ENCODE results near the gene RASGRF2.

Gene RASGRF2

GRCh38 chr5:81134566-81134965 lies 174.4 kb downstream of the RASGRF2 start:
- no peaks in the 10 kb centered on the region for H3K79me2 ChIP-seq (ENCODE audit: insufficient read depth, low read length)
- no peaks in the 10 kb centered on the region for H3K36me3 ChIP-seq (ENCODE audit: insufficient read depth, low read length)
- H3K9me2 ChIP-seq (replicated peaks; ENCODE audit: low read depth, low read length), result no peaks in the 10 kb centered on the region
- H2AFZ ChIP-seq (ENCODE audit: low read length), result no peak overlapping the region
- no peaks in the 10 kb centered on the region for H3K9me3 ChIP-seq (ENCODE audit: insufficient read depth, low read depth, low read length)
- H3K9ac ChIP-seq (ENCODE audit: low read depth, low read length, poor library complexity, severe bottlenecking), result no peak overlapping the region
- no peak for TF ChIP-seq CTCF (conservative IDR thresholded peaks at IDR 0.05; ENCODE audit: low read length)
- no peak for TF ChIP-seq EZH2phosphoT487 (IDR thresholded peaks at IDR 0.05; ENCODE audit: borderline replicate concordance)
- no peaks in the 10 kb centered on the region for H3F3A ChIP-seq (ENCODE audit: low read depth)
- no peak overlapping the region for H3K4me2 ChIP-seq (ENCODE audit: low read depth, low read length, poor library complexity, severe bottlenecking)
- H3K27me3 ChIP-seq (ENCODE audit: insufficient read depth, low read length, poor library complexity, severe bottlenecking), result no peaks in the 10 kb centered on the region
- no peaks in the 10 kb centered on the region for H4K20me1 ChIP-seq (ENCODE audit: insufficient read depth, low read length, poor library complexity, severe bottlenecking)
- no peaks in the 10 kb centered on the region for H3K4me1 ChIP-seq (ENCODE audit: insufficient read depth, low read length, poor library complexity, severe bottlenecking)
- H3K4me3 ChIP-seq (ENCODE audit: low read length, poor library complexity, severe bottlenecking), result no peak overlapping the region

GRCh38 chr5:81136557-81136956 lies 176.4 kb downstream of the RASGRF2 start:
- no peaks in the 10 kb centered on the region for H3K79me2 ChIP-seq (ENCODE audit: insufficient read depth, low read length)
- H3K27me3 ChIP-seq (ENCODE audit: insufficient read depth, low read length, poor library complexity, severe bottlenecking), result no peaks in the 10 kb centered on the region
- H2AFZ ChIP-seq (ENCODE audit: low read length), result no peak overlapping the region
- no peak overlapping the region for H3K4me2 ChIP-seq (ENCODE audit: low read depth, low read length, poor library complexity, severe bottlenecking)
- TF ChIP-seq CTCF (conservative IDR thresholded peaks at IDR 0.05; ENCODE audit: low read length) (no peak), EZH2phosphoT487 (IDR thresholded peaks at IDR 0.05; ENCODE audit: borderline replicate concordance) (no peak)
- no peaks in the 10 kb centered on the region for H3K9me2 ChIP-seq (replicated peaks; ENCODE audit: low read depth, low read length)
- no peaks in the 10 kb centered on the region for H3K4me1 ChIP-seq (ENCODE audit: insufficient read depth, low read length, poor library complexity, severe bottlenecking)
- no peak overlapping the region for H3K9ac ChIP-seq (ENCODE audit: low read depth, low read length, poor library complexity, severe bottlenecking)
- H3K4me3 ChIP-seq (ENCODE audit: low read length, poor library complexity, severe bottlenecking), result no peak overlapping the region
- no peaks in the 10 kb centered on the region for H4K20me1 ChIP-seq (ENCODE audit: insufficient read depth, low read length, poor library complexity, severe bottlenecking)
- H3F3A ChIP-seq (ENCODE audit: low read depth), result no peaks in the 10 kb centered on the region
- no peaks in the 10 kb centered on the region for H3K9me3 ChIP-seq (ENCODE audit: insufficient read depth, low read depth, low read length)
- no peaks in the 10 kb centered on the region for H3K36me3 ChIP-seq (ENCODE audit: insufficient read depth, low read length)

- H3F3A ChIP-seq (ENCODE audit: low read depth), result no peaks in the 10 kb centered on the region
- H3K4me3 ChIP-seq (ENCODE audit: low read length, poor library complexity, severe bottlenecking), result no peak overlapping the region
- no peaks in the 10 kb centered on the region for H3K9me3 ChIP-seq (ENCODE audit: insufficient read depth, low read depth, low read length)
- no peaks in the 10 kb centered on the region for H3K36me3 ChIP-seq (ENCODE audit: insufficient read depth, low read length)
- no peak overlapping the region for H2AFZ ChIP-seq (ENCODE audit: low read length)
- no peak overlapping the region for H3K9ac ChIP-seq (ENCODE audit: low read depth, low read length, poor library complexity, severe bottlenecking)
- H3K27me3 ChIP-seq (ENCODE audit: insufficient read depth, low read length, poor library complexity, severe bottlenecking), result no peaks in the 10 kb centered on the region
- no peak for TF ChIP-seq EZH2phosphoT487 (IDR thresholded peaks at IDR 0.05; ENCODE audit: borderline replicate concordance)
- H3K4me2 ChIP-seq (ENCODE audit: low read depth, low read length, poor library complexity, severe bottlenecking), result no peak overlapping the region
- no peaks in the 10 kb centered on the region for H4K20me1 ChIP-seq (ENCODE audit: insufficient read depth, low read length, poor library complexity, severe bottlenecking)
- no peaks in the 10 kb centered on the region for H3K4me1 ChIP-seq (ENCODE audit: insufficient read depth, low read length, poor library complexity, severe bottlenecking)
- H3K9me2 ChIP-seq (replicated peaks; ENCODE audit: low read depth, low read length), result no peaks in the 10 kb centered on the region
- no peaks in the 10 kb centered on the region for H3K79me2 ChIP-seq (ENCODE audit: insufficient read depth, low read length)
Observed at GRCh38 chr5:81137833-81138232, 177.7 kb downstream of the RASGRF2 start.

- H3K9me2 ChIP-seq (replicated peaks; ENCODE audit: low read depth, low read length), result no peaks in the 10 kb centered on the region
- no peak overlapping the region for H3K4me2 ChIP-seq (ENCODE audit: low read depth, low read length, poor library complexity, severe bottlenecking)
- H3K36me3 ChIP-seq (ENCODE audit: insufficient read depth, low read length), result no peaks in the 10 kb centered on the region
- TF ChIP-seq CTCF (conservative IDR thresholded peaks at IDR 0.05; ENCODE audit: low read length) (no peak), EZH2phosphoT487 (IDR thresholded peaks at IDR 0.05; ENCODE audit: borderline replicate concordance) (no peak)
- H3K27me3 ChIP-seq (ENCODE audit: insufficient read depth, low read length, poor library complexity, severe bottlenecking), result no peaks in the 10 kb centered on the region
- no peak overlapping the region; the same call in 1 of the 2 replicates for H2AFZ ChIP-seq (ENCODE audit: low read length)
- H3K4me1 ChIP-seq (ENCODE audit: insufficient read depth, low read length, poor library complexity, severe bottlenecking), result no peaks in the 10 kb centered on the region
- H4K20me1 ChIP-seq (ENCODE audit: insufficient read depth, low read length, poor library complexity, severe bottlenecking), result no peaks in the 10 kb centered on the region
- no peak overlapping the region for H3K9ac ChIP-seq (ENCODE audit: low read depth, low read length, poor library complexity, severe bottlenecking)
- H3K4me3 ChIP-seq (ENCODE audit: low read length, poor library complexity, severe bottlenecking), result no peak overlapping the region
- no peaks in the 10 kb centered on the region for H3K9me3 ChIP-seq (ENCODE audit: insufficient read depth, low read depth, low read length)
- H3F3A ChIP-seq (ENCODE audit: low read depth), result no peaks in the 10 kb centered on the region
- no peaks in the 10 kb centered on the region for H3K79me2 ChIP-seq (ENCODE audit: insufficient read depth, low read length)
Observed at GRCh38 chr5:81140441-81140840, 180.3 kb downstream of the RASGRF2 start.

Measured in Loucy (cell line).